Gastroesophageal sphincter (tissue), 4 donors: ENCODE data around the gene COX6A1. TPM values are rescaled to one million over a fixed set of nuclear protein-coding genes. Genes with fewer than 3 reads are reported as not detected.

Experiments used
- ATAC-seq: fragments of 150-250 bp; one replicate; pipeline ENCODE4 v1.9.1; 2016; ENCODE audit warnings: mild to moderate bottlenecking, moderate library complexity
- H3K27ac ChIP-seq, 4 donors: fragments of 200-600 bp; sonication (generic) in 3 of 4; 1 replicate in 3 of 4; 2 replicates in 1 of 4; pipeline ENCODE4 v1.5.1; 2016 to 2019
- H3K27me3 ChIP-seq: fragments of 200-600 bp; sonication (generic); one replicate; pipeline ENCODE4 v1.5.1; 2019
- H3K36me3 ChIP-seq, 2 donors: fragments of 200-600 bp; sonication (generic); one replicate each; pipeline ENCODE4 v1.5.1; 2019; ENCODE audit warnings: control low read depth in 1 of 2
- H3K4me1 ChIP-seq, 3 donors: fragments of 200-600 bp; sonication (generic); 1 replicate in 2 of 3; 2 replicates in 1 of 3; pipeline ENCODE4 v1.5.1; 2016 to 2019; ENCODE audit warnings: control low read depth in 2 of 3
- H3K4me3 ChIP-seq, 2 donors: fragments of 200-600 bp; sonication (generic); one replicate each; pipeline ENCODE4 v1.5.1; 2019; ENCODE audit warnings: mild to moderate bottlenecking in 1 of 2, moderate library complexity in 1 of 2
- H3K9me3 ChIP-seq, 3 donors: fragments of 200-600 bp; sonication (generic); one replicate each; pipeline ENCODE4 v1.5.1; 2017 to 2019; ENCODE audit warnings: control low read depth in 2 of 3
- CTCF ChIP-seq, 4 experiments: fragments of 200-600 bp in 2 of 4; fragments of 450-650 bp in 2 of 4; sonication (generic) in 1 of 4; IDR thresholded peaks; one replicate each; pipeline ENCODE4 v1.5.1; 2017 to 2019; ENCODE audit warnings: antibody characterized with exemption in 4 of 4, mild to moderate bottlenecking in 2 of 4, moderate library complexity in 2 of 4
- EP300 ChIP-seq: sonication (generic); formaldehyde crosslinking; IDR thresholded peaks from one replicate; pipeline ENCODE4 v1.6.1; 2017; ENCODE audit warnings: antibody characterized with exemption, mild to moderate bottlenecking
- POLR2A ChIP-seq, 2 donors: fragments of 450-650 bp; IDR thresholded peaks; one replicate each; pipeline ENCODE4 v1.6.1; 2017; ENCODE audit warnings: antibody characterized with exemption in 2 of 2, mild to moderate bottlenecking in 2 of 2, moderate library complexity in 1 of 2
- POLR2AphosphoS5 ChIP-seq: sonication (generic); formaldehyde crosslinking; IDR thresholded peaks from one replicate; pipeline ENCODE4 v1.6.1; 2017; ENCODE audit warnings: antibody characterized with exemption
- WGBS, 2 donors: methylation state at CpG; one replicate each; pipeline ENCODE4 v1.1.5; 2018; ENCODE audit warnings: low coverage in 1 of 2; 5-methylcytosine and 5-hydroxymethylcytosine counted together
- total RNA-seq, 4 donors: library from RNA; depleted of rRNA; stranded (reverse); fragments of >200 nt; gene quantifications; one replicate each; pipeline ENCODE4 v1.1.0, GENCODE V29; 2016

COX6A1 gene
- total RNA-seq, 4 donors from 2014 or later, result 424 to 588 (median 522) TPM

GRCh38 chr12:120425797-120426196, 12.1 kb upstream of the COX6A1 start:
- H3K9me3 ChIP-seq, result no peaks in the 10 kb centered on the region
- no peak for ATAC-seq
- peaks cover 5% of the 10 kb centered on the region for H3K27me3 ChIP-seq
- H3K27ac ChIP-seq, result no peak overlapping the region
- no peaks in the 10 kb centered on the region for H3K4me1 ChIP-seq
- TF ChIP-seq EP300 (no peak), POLR2AphosphoS5 (no peak), POLR2A (IDR thresholded peaks at IDR 0.05) (no peak), CTCF (IDR thresholded peaks at IDR 0.05) (no peak)
- H3K4me3 ChIP-seq, result no peak overlapping the region
- 71 to 74% methylated on average over 3 of the region's 3 CpGs for WGBS, 2 donors
- no peaks in the 10 kb centered on the region for H3K36me3 ChIP-seq

- ATAC-seq, result no peak
- no peak overlapping the region for H3K4me3 ChIP-seq
Measured at GRCh38 chr12:120428597-120429229, 9.2 kb upstream of the COX6A1 start.

GRCh38 chr12:120429368-120429767, 8.5 kb upstream of the COX6A1 start:
- Histone ChIP-seq H3K4me3 (no peak overlapping the region), H3K9me3 (no peaks in the 10 kb centered on the region), H3K27ac (no peak overlapping the region), H3K4me1 (no peaks in the 10 kb centered on the region), H3K27me3 (peaks cover 19% of the 10 kb centered on the region), H3K36me3 (no peaks in the 10 kb centered on the region)
- 52 to 55% methylated on average over 2 to 7 of the region's 7 CpGs for WGBS, 2 donors
- ATAC-seq, result no peak
- TF ChIP-seq EP300, result no peak
- TF ChIP-seq POLR2A (IDR thresholded peaks at IDR 0.05), result no peak
- TF ChIP-seq POLR2AphosphoS5, result no peak
- TF ChIP-seq CTCF (IDR thresholded peaks at IDR 0.05), result no peak

More at GRCh38 chr12:120428597-120429229, 9.2 kb upstream of the COX6A1 start:
- Histone ChIP-seq H3K36me3 (no peaks in the 10 kb centered on the region), H3K9me3 (no peaks in the 10 kb centered on the region), H3K27ac (no peak overlapping the region), H3K27me3 (peaks cover 19% of the 10 kb centered on the region), H3K4me1 (no peaks in the 10 kb centered on the region)
- 52% methylated on average over 5 to 8 of the region's 8 CpGs for WGBS, 2 donors
- TF ChIP-seq EP300 (no peak), POLR2AphosphoS5 (no peak), POLR2A (IDR thresholded peaks at IDR 0.05) (no peak), CTCF (IDR thresholded peaks at IDR 0.05) (no peak)

GRCh38 chr12:120432772-120433525, 5.0 kb upstream of the COX6A1 start:
- no peak for ATAC-seq
- no peak for TF ChIP-seq POLR2A (IDR thresholded peaks at IDR 0.05)
- TF ChIP-seq POLR2AphosphoS5, result no peak
- no peak for TF ChIP-seq CTCF (IDR thresholded peaks at IDR 0.05)
- TF ChIP-seq EP300, result no peak
- Histone ChIP-seq H3K27ac (no peak overlapping the region), H3K4me1 (peaks cover 0 to 5% (median 0%) of the 10 kb centered on the region in 3 donors), H3K9me3 (no peaks in the 10 kb centered on the region), H3K27me3 (peaks cover 14% of the 10 kb centered on the region), H3K36me3 (no peaks in the 10 kb centered on the region), H3K4me3 (no peak overlapping the region)
- 41 to 47% methylated on average over 4 to 10 of the region's 10 CpGs for WGBS, 2 donors
